GM12878 (cell line): ENCODE results near the gene SYPL2. TPM values are rescaled to one million over a fixed set of nuclear protein-coding genes. Genes with fewer than 3 reads are reported as not detected.
A peak's percentile ranks its signal among the peaks of the same experiment; 100 is the strongest.

Source experiments
- ASH2L ChIP-seq: fragments of 300-600, 200-600 bp; sonication (generic); IDR thresholded peaks from 2 replicates; pipeline ENCODE4 v1.6.1; 2017; ENCODE audit warnings: low read depth, mild to moderate bottlenecking, borderline replicate concordance
- ATF2 ChIP-seq: IDR thresholded peaks from 2 replicates; pipeline ENCODE4 v1.6.1; 2012; ENCODE audit warnings: low read length, inconsistent platforms
- CBX5 ChIP-seq: sonication (generic); IDR thresholded peaks from 2 replicates; pipeline ENCODE4 v1.6.1; 2016; ENCODE audit warnings: low read depth, moderate library complexity, mild to moderate bottlenecking, inconsistent platforms
- CREM ChIP-seq: IDR thresholded peaks from 2 replicates; pipeline ENCODE4 v1.6.1; 2014; ENCODE audit warnings: antibody characterized with exemption, low read depth
- E2F8 ChIP-seq: fragments of 450-650 bp; IDR thresholded peaks from 2 replicates; pipeline ENCODE4 v1.6.1; 2018; ENCODE audit warnings: mild to moderate bottlenecking, low read depth, moderate library complexity; ENCODE audit not compliant: partially characterized antibody
- EGR1 ChIP-seq, 2 experiments: IDR thresholded peaks; 1 replicate in 1 of 2; 2 replicates in 1 of 2; pipeline ENCODE4 v1.6.1; 2011 to 2012; ENCODE audit warnings: low read depth in 2 of 2, low read length in 2 of 2, borderline replicate concordance in 1 of 2, mild to moderate bottlenecking in 1 of 2, moderate library complexity in 1 of 2
- ESRRA ChIP-seq: IDR thresholded peaks from 2 replicates; pipeline ENCODE4 v1.6.1; 2012; ENCODE audit warnings: mild to moderate bottlenecking, low read length, improper control_type of control experiment
- EZH2 ChIP-seq: IDR thresholded peaks from 2 replicates; pipeline ENCODE4 v1.6.1; 2012; ENCODE audit warnings: low read depth, mild to moderate bottlenecking, control low read depth, inconsistent platforms, low read length, borderline replicate concordance; ENCODE audit not compliant: control insufficient read depth
- FOXK2 ChIP-seq: fragments of 450-650 bp; IDR thresholded peaks from 2 replicates; pipeline ENCODE4 v1.6.1; 2017; ENCODE audit warnings: mild to moderate bottlenecking, moderate library complexity
- HDAC6 ChIP-seq: fragments of 200-600 bp; sonication (generic); IDR thresholded peaks from one replicate; pipeline ENCODE4 v1.8.0; 2017; ENCODE audit warnings: antibody characterized with exemption; ENCODE audit not compliant: unreplicated experiment
- IKZF2 ChIP-seq, 2 experiments: fragments of 450-650 bp; IDR thresholded peaks; 2 replicates each; pipeline ENCODE4 v1.6.1; 2017; ENCODE audit warnings: mild to moderate bottlenecking in 2 of 2, moderate library complexity in 2 of 2
- MAX ChIP-seq: IDR thresholded peaks from 2 replicates; pipeline ENCODE4 v1.6.1; 2012; ENCODE audit warnings: low read depth, low read length, improper control_type of control experiment
- MEF2A ChIP-seq: IDR thresholded peaks from 2 replicates; pipeline ENCODE4 v1.6.1; 2011; ENCODE audit warnings: low read depth, mild to moderate bottlenecking, low read length, moderate library complexity; ENCODE audit not compliant: insufficient read depth
- MLLT1 ChIP-seq: fragments of 450-650 bp; IDR thresholded peaks from 2 replicates; pipeline ENCODE4 v1.6.1; 2016; ENCODE audit warnings: mild to moderate bottlenecking
- MYC ChIP-seq: IDR thresholded peaks from 2 replicates; pipeline ENCODE4 v1.6.1; 2011; ENCODE audit warnings: mild to moderate bottlenecking, low read length, moderate library complexity, inconsistent platforms; ENCODE audit not compliant: insufficient read depth, insufficient replicate concordance, insufficient read length, severe bottlenecking
- NFXL1 ChIP-seq: fragments of 450-650 bp; IDR thresholded peaks from 2 replicates; pipeline ENCODE4 v1.6.1; 2017; ENCODE audit warnings: antibody characterized with exemption, mild to moderate bottlenecking, borderline replicate concordance
- PAX5 ChIP-seq: IDR thresholded peaks from 2 replicates; pipeline ENCODE4 v1.6.1; 2011; ENCODE audit warnings: low read depth, low read length, borderline replicate concordance
- RAD21 ChIP-seq: IDR thresholded peaks from 2 replicates; pipeline ENCODE4 v1.6.1; 2011; ENCODE audit warnings: mild to moderate bottlenecking, low read depth, low read length, moderate library complexity; ENCODE audit not compliant: insufficient read depth
- RB1 ChIP-seq: fragments of 450-650 bp; formaldehyde crosslinking; IDR thresholded peaks from 2 replicates; pipeline ENCODE4 v1.6.1; 2017; ENCODE audit warnings: mild to moderate bottlenecking, borderline replicate concordance
- RUNX3 ChIP-seq: IDR thresholded peaks from 2 replicates; pipeline ENCODE4 v1.6.1; 2012; ENCODE audit warnings: low read length, inconsistent platforms
- SREBF2 ChIP-seq: IDR thresholded peaks from 2 replicates; pipeline ENCODE4 v1.6.1; 2012; ENCODE audit warnings: mild to moderate bottlenecking, low read length
- WRNIP1 ChIP-seq: IDR thresholded peaks from 2 replicates; pipeline ENCODE4 v1.6.1; 2011; ENCODE audit warnings: low read depth, low read length, improper control_type of control experiment, borderline replicate concordance
- ZNF24 ChIP-seq: fragments of 450-650 bp; IDR thresholded peaks from 2 replicates; pipeline ENCODE4 v1.6.1; 2017; ENCODE audit warnings: antibody characterized with exemption, mild to moderate bottlenecking
- ZNF274 ChIP-seq: IDR thresholded peaks from one replicate; pipeline ENCODE4 v1.8.0; 2011; ENCODE audit not compliant: insufficient read length, insufficient read depth
- ZZZ3 ChIP-seq: IDR thresholded peaks from 2 replicates; pipeline ENCODE4 v1.6.1; 2011; ENCODE audit warnings: low read depth; ENCODE audit not compliant: control insufficient read depth, insufficient read length
- polyA plus RNA-seq, 11 experiments: library from polyadenylated mRNA; depleted of rRNA in 4 of 11; unstranded in 6 of 11; stranded (reverse) in 5 of 11; fragments of >200 nt; fragmentation: Nextera tagmentation in 4 of 11; fragmentation: Illumina TruSeq in 1 of 11; extraction: Ambion mirVana in 4 of 11; extraction: Trizol in 1 of 11; gene quantifications; 1 replicate in 1 of 11; 2 replicates in 10 of 11; pipeline versions ENCODE4 v1.2.1 to v1.2.3, GENCODE V29; 2011 to 2016; ENCODE audit warnings: inconsistent platforms in 2 of 11, missing spikeins in 2 of 11, low read depth in 1 of 11
- total RNA-seq, 4 experiments: library from RNA; depleted of rRNA in 3 of 4; stranded (reverse); fragments of >200 nt in 3 of 4; fragmentation: Illumina TruSeq in 1 of 4; extraction: Trizol in 1 of 4; gene quantifications; 2 replicates each; pipeline versions ENCODE4 v1.2.1 to v1.2.3, GENCODE V29; 2013 to 2021

SYPL2 gene
- total and polyA plus RNA-seq, 10 of the 15 experiments (the other 5 are each of a cell fraction or from before 2014, with no cell fraction given) = 0.04 to 0.11 (median 0.06) TPM; not detected in 3

- TF ChIP-seq MLLT1 (no peak), FOXK2 (no peak), MYC (peak; percentile 20), PAX5 (peak; percentile 65; the same call in 1 of the 2 replicates), SREBF2 (no peak), HDAC6 (no peak), ZNF24 (0 out of 2 replicates have a peak, but pooled peaks have one; percentile 36), NFXL1 (no peak), E2F8 (no peak), WRNIP1 (no peak), EZH2 (no peak), MEF2A (0 out of 2 replicates have a peak, but pooled peaks have one; percentile 36), MAX (peak; percentile 63; the same call in 1 of the 2 replicates), CREM (peak; percentile 32; the same call in 1 of the 2 replicates), ZZZ3 (no peak), ASH2L (no peak), IKZF2 (IDR thresholded peaks at IDR 0.05) (peak in 1 of 2 experiments; percentile 41; a peak in 1 of 4 replicates), RUNX3 (no peak; the same call in none of the 2 replicates), ZNF274 (no peak), RAD21 (peak; percentile 41; the same call in 1 of the 2 replicates), EGR1 (IDR thresholded peaks at IDR 0.05; ENCODE audit: borderline replicate concordance in 1 of 2, low read depth in 2 of 2, low read length in 2 of 2) (peak; percentile 20 to 96), CBX5 (peak; percentile 90), RB1 (peak; percentile 93), ESRRA (no peak), ATF2 (no peak)
Measured at GRCh38 chr1:109493805-109494539, 27.6 kb downstream of the SYPL2 start, which contains the start of gene CYB561D1 (continued).
